Ascending aorta (tissue), 2 donors: ENCODE results near the gene LNPEP. TPM values are rescaled to one million over a fixed set of nuclear protein-coding genes. Genes with fewer than 3 reads are reported as not detected.

Experiments used
- DNase-seq, 2 donors: peaks; one replicate each; pipeline ENCODE4 v3.0.0-alpha.2; 2019; ENCODE audit warnings: low spot score in 2 of 2
- H3K27ac ChIP-seq, 2 donors: fragments of 200-600 bp; sonication (generic); one replicate each; pipeline ENCODE4 v1.5.1; 2016 to 2017; ENCODE audit warnings: mild to moderate bottlenecking in 1 of 2
- H3K27me3 ChIP-seq: fragments of 200-600 bp; sonication (generic); one replicate; pipeline ENCODE4 v1.5.1; 2017
- H3K36me3 ChIP-seq, 2 donors: fragments of 200-600 bp; sonication (generic); one replicate each; pipeline ENCODE4 v1.5.1; 2016
- H3K4me1 ChIP-seq, 2 donors: fragments of 200-600 bp; sonication (generic); one replicate each; pipeline ENCODE4 v1.5.1; 2016 to 2017; ENCODE audit warnings: mild to moderate bottlenecking in 1 of 2
- H3K4me3 ChIP-seq, 2 donors: fragments of 200-600 bp; sonication (generic); one replicate each; pipeline ENCODE4 v1.5.1; 2016 to 2017; ENCODE audit warnings: mild to moderate bottlenecking in 1 of 2
- H3K9me3 ChIP-seq, 2 donors: fragments of 200-600 bp; sonication (generic); one replicate each; pipeline ENCODE4 v1.5.1; 2016
- intact Hi-C: fragments of 100-400 bp; cut with DNase I; formaldehyde crosslinking; loops from one replicate; pipeline ENCODE4 v1.15.1; 2023
- total RNA-seq: library from RNA; depleted of rRNA; stranded (reverse); fragments of >200 nt; gene quantifications from one replicate; pipeline ENCODE4 v1.1.0, GENCODE V29; 2016
- TF ChIP-seq, protein P1 (sequence below), 3 experiments: fragments of 200-600 bp in 2 of 3; fragments of 450-650 bp in 1 of 3; sonication (generic) in 2 of 3; IDR thresholded peaks; one replicate each; pipeline ENCODE4 v1.5.1; 2016 to 2019; ENCODE audit warnings: antibody characterized with exemption in 3 of 3, mild to moderate bottlenecking in 1 of 3, moderate library complexity in 1 of 3

Gene LNPEP
- total RNA-seq, 1 donor from 2014 or later, result 35.3 TPM

DNA sequence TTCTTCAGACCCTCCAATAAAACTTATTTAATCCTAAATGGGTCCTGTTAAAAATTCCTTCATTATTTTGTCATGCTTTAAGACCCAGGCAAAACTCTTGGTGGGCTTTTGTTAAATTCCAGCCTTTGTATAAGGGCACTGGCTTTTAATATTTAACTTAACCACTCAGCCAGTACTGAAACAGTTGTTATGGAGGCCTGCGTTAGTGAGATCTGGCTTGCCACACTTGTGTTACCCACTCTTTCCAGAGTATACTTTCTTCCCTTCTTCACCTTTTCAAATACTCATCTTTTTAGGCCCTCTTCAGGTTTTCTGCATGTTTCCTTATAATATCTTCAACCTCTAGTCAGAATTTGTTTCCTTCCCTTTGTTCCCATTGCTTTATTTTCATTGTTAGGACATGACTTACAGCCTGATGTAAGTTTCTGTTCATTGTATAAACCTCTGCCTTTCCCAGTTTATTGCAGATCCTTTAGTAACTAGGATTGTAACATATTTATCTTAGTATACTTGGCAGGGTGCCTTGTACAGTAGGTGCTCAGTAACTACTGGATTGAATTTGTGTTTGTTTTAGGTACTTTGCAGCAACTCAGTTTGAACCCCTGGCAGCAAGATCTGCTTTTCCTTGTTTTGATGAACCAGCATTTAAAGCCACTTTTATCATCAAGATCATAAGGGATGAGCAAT lies 48.8 kb downstream of the LNPEP start:
- intact Hi-C loops, result no loop called here
- Histone ChIP-seq H3K27me3 (no peaks in the 10 kb centered on the region), H3K27ac (no peak overlapping the region), H3K4me1 (no peaks in the 10 kb centered on the region), H3K4me3 (no peak overlapping the region), H3K36me3 (peaks cover 9 to 30% of the 10 kb centered on the region in 2 donors), H3K9me3 (no peaks in the 10 kb centered on the region)
- no peak for DNase-seq
- TF ChIP-seq, protein P1, sequence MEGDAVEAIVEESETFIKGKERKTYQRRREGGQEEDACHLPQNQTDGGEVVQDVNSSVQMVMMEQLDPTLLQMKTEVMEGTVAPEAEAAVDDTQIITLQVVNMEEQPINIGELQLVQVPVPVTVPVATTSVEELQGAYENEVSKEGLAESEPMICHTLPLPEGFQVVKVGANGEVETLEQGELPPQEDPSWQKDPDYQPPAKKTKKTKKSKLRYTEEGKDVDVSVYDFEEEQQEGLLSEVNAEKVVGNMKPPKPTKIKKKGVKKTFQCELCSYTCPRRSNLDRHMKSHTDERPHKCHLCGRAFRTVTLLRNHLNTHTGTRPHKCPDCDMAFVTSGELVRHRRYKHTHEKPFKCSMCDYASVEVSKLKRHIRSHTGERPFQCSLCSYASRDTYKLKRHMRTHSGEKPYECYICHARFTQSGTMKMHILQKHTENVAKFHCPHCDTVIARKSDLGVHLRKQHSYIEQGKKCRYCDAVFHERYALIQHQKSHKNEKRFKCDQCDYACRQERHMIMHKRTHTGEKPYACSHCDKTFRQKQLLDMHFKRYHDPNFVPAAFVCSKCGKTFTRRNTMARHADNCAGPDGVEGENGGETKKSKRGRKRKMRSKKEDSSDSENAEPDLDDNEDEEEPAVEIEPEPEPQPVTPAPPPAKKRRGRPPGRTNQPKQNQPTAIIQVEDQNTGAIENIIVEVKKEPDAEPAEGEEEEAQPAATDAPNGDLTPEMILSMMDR (IDR thresholded peaks at IDR 0.05), result no peak

DNA sequence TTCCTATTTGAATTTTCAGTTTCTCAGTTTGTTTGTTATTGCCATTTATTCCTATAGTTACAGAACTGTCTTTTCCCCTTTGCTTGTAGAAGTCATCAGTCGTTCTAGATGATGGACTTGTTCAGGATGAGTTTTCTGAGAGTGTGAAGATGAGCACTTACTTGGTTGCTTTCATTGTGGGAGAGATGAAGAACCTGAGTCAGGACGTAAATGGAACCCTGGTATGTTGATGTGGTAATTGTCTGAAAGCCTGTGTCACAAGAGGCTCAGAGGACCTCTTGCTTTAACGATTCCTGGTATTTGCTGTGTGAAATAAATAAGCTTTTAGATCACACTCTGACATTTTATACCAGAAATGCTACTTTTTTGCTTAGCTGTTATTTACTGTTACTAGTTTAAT lies 50.6 kb downstream of the LNPEP start:
- Histone ChIP-seq H3K27ac (no peak overlapping the region), H3K4me1 (no peaks in the 10 kb centered on the region), H3K27me3 (no peaks in the 10 kb centered on the region), H3K9me3 (no peaks in the 10 kb centered on the region), H3K36me3 (peaks cover 13 to 40% of the 10 kb centered on the region in 2 donors), H3K4me3 (no peak overlapping the region)
- DNase-seq, result no peak
- intact Hi-C loops, result no loop called here
- TF ChIP-seq, protein P1 (IDR thresholded peaks at IDR 0.05), result no peak

DNA sequence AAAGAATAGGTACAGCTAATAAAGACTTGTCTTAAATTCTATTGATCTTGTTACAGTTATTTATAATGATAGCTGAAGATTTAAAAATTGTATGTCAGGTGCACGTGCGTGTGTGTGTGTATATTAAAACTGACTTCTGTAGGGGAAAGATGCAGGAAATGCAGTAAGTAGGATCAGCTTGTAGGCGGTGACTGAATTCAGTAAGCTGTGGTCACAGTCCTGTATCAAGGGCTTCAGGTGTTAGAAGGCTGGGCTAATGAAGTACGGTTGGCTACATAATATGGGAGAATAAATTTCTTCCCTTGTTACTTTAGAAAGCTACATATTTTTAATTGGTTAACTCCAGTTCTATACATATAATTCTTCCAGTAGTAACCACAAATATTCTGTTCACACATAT lies 54.2 kb downstream of the LNPEP start:
- TF ChIP-seq, protein P1 (IDR thresholded peaks at IDR 0.05), result no peak
- no peak overlapping the region for H3K4me3 ChIP-seq
- intact Hi-C loops, result loop anchor here (10.0 kb wide), 1 partner anchor 175 kb away; no protein-coding TSS in a partner anchor
- no peaks in the 10 kb centered on the region for H3K9me3 ChIP-seq
- H3K36me3 ChIP-seq, result peaks cover 22 to 51% of the 10 kb centered on the region in 2 donors
- no peaks in the 10 kb centered on the region for H3K27me3 ChIP-seq
- H3K27ac ChIP-seq, result no peak overlapping the region
- no peak for DNase-seq
- H3K4me1 ChIP-seq, result no peaks in the 10 kb centered on the region

DNA sequence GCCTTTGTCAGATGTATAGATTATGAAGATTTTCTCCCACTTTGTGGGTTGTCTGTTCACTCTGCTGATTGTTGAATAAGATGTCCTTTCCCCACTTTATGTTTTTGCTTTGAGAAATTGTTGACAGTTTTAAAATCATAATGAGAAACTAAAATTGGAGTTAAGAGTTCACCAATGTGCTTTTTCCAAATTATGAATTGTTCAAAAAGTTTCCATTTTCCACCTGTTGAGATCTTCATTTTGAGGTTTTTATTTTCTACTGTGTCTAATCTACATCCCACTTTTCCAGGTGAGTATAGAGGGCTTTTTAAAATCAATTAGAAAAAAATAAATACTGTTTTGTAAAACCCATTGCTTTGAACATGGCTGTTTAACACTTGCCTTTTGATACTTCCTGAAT lies 55.8 kb downstream of the LNPEP start:
- H3K9me3 ChIP-seq, result no peaks in the 10 kb centered on the region
- H3K36me3 ChIP-seq, result peaks cover 22 to 38% of the 10 kb centered on the region in 2 donors

DNA sequence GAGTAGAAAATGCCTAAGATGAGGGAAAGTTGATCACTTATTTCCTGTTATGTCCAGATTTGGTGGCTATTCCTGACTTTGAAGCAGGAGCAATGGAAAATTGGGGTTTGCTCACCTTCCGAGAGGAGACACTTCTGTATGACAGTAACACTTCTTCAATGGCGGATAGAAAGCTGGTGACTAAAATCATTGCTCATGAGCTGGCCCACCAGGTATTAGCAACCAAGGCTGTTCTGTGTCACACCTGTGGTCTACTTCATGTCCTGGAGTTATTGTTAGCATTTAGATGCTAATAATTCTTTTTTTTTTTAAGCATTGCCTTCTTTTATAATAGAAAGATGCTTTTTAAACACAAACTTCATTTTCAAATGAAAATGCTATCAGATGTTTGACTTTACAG lies 57.9 kb downstream of the LNPEP start:
- Histone ChIP-seq H3K27ac (no peak overlapping the region), H3K27me3 (no peaks in the 10 kb centered on the region), H3K4me3 (no peak overlapping the region), H3K36me3 (peaks cover 23 to 30% of the 10 kb centered on the region in 2 donors), H3K9me3 (no peaks in the 10 kb centered on the region), H3K4me1 (no peaks in the 10 kb centered on the region)
- intact Hi-C loops, result loop anchor here (10.0 kb wide), 1 partner anchor 171 kb away; no protein-coding TSS in a partner anchor
- no peak for DNase-seq
- TF ChIP-seq, protein P1 (IDR thresholded peaks at IDR 0.05), result no peak

More for the DNA sequence above, 55.8 kb downstream of the LNPEP start:
- DNase-seq, result no peak
- Histone ChIP-seq H3K27ac (no peak overlapping the region), H3K4me1 (no peaks in the 10 kb centered on the region), H3K4me3 (no peak overlapping the region), H3K27me3 (no peaks in the 10 kb centered on the region)
- TF ChIP-seq, protein P1 (IDR thresholded peaks at IDR 0.05), result no peak
- intact Hi-C loops, result loop anchor here (10.0 kb wide), 1 partner anchor 173 kb away; no protein-coding TSS in a partner anchor
